Chondrocyte (in vitro differentiated cells): ENCODE data around the gene ARMS2. TPM values are rescaled to one million over a fixed set of nuclear protein-coding genes. Genes with fewer than 3 reads are reported as not detected.

Experiments
- DNase-seq: peaks from one replicate; pipeline ENCODE4 v3.0.0; 2021; ENCODE audit warnings: mixed read lengths, low spot score
- H3K27ac Mint-ChIP-seq: one replicate; pipeline ENCODE4 v1.8.0; 2021; ENCODE audit warnings: mild to moderate bottlenecking, moderate library complexity, mixed read lengths; ENCODE audit not compliant: unreplicated experiment
- H3K27me3 Mint-ChIP-seq: 2 replicates; pipeline ENCODE4 v1.8.0; 2021; ENCODE audit warnings: low read depth, mixed read lengths
- H3K36me3 Mint-ChIP-seq: 2 replicates; pipeline ENCODE4 v1.8.0; 2021; ENCODE audit warnings: low read depth, mixed read lengths
- H3K4me1 Mint-ChIP-seq: 2 replicates; pipeline ENCODE4 v1.8.0; 2021; ENCODE audit warnings: low read depth, mild to moderate bottlenecking, mixed read lengths
- H3K4me3 Mint-ChIP-seq: one replicate; pipeline ENCODE4 v1.8.0; 2021; ENCODE audit warnings: mild to moderate bottlenecking, moderate library complexity, mixed read lengths; ENCODE audit not compliant: unreplicated experiment
- H3K9me3 Mint-ChIP-seq: 2 replicates; pipeline ENCODE4 v1.8.0; 2021; ENCODE audit warnings: low read depth, mixed read lengths
- CTCF ChIP-seq: fragments of 200-600 bp; sonication (generic); IDR thresholded peaks from 2 replicates; pipeline ENCODE4 v1.5.0; 2021; ENCODE audit warnings: antibody characterized with exemption, mild to moderate bottlenecking, moderate library complexity
- total RNA-seq: library from RNA; stranded (reverse); gene quantifications from 3 replicates; pipeline ENCODE4 v1.2.1, GENCODE V29; 2021

ARMS2 gene
- total RNA-seq, 1 donor from 2014 or later = 0.62 TPM

- Mint-ChIP-seq H3K9me3 (peaks cover 8% of the 10 kb centered on the region), H3K36me3 (no peaks in the 10 kb centered on the region), H3K4me3 (no peak overlapping the region), H3K27me3 (no peaks in the 10 kb centered on the region), H3K27ac (peak overlapping the region; percentile 37), H3K4me1 (peaks cover 44% of the 10 kb centered on the region)
- DNase-seq = no peak
- TF ChIP-seq CTCF = no peak
These were observed 9.0 kb upstream of the ARMS2 start for GRCh38 chr10:122445469-122445868.

GRCh38 chr10:122445904-122446303 lies 8.5 kb upstream of the ARMS2 start:
- TF ChIP-seq CTCF = no peak
- H3K36me3 Mint-ChIP-seq = no peaks in the 10 kb centered on the region
- peak overlapping the region; percentile 80 for H3K27ac Mint-ChIP-seq
- no peak for DNase-seq
- H3K27me3 Mint-ChIP-seq = no peaks in the 10 kb centered on the region
- peaks cover 8% of the 10 kb centered on the region for H3K9me3 Mint-ChIP-seq
- no peak overlapping the region for H3K4me3 Mint-ChIP-seq
- peaks cover 48% of the 10 kb centered on the region for H3K4me1 Mint-ChIP-seq

- Mint-ChIP-seq H3K36me3 (no peaks in the 10 kb centered on the region), H3K27ac (peak overlapping the region; percentile 32), H3K4me1 (peaks cover 53% of the 10 kb centered on the region), H3K27me3 (no peaks in the 10 kb centered on the region), H3K9me3 (peaks cover 8% of the 10 kb centered on the region), H3K4me3 (no peak overlapping the region)
- no peak for DNase-seq
- no peak for TF ChIP-seq CTCF
These were observed 7.6 kb upstream of the ARMS2 start for GRCh38 chr10:122446668-122447423.

DNA sequence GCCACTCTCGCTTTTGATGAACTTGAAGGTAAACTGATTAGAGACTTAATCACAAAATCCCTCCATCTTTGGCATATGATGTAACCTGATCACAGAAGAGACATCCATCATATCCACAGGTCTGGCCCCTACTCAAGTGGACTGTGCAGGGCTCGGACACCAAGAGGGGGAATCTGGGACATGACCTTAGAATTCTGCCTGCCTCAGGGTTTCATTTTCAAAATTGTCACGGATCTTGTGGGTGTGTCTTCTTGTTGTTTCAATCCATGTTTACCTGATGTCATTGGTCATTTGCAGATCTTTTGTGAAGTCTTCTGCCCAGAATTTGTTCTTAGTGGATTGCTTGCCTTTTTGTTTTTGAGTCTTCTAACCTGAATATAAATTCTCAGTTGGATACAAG lies 5.9 kb upstream of the ARMS2 start:
- no peak for DNase-seq
- Mint-ChIP-seq H3K4me3 (no peak overlapping the region), H3K27me3 (no peaks in the 10 kb centered on the region), H3K27ac (no peak overlapping the region), H3K36me3 (no peaks in the 10 kb centered on the region), H3K4me1 (peaks cover 49% of the 10 kb centered on the region), H3K9me3 (peaks cover 8% of the 10 kb centered on the region)
- TF ChIP-seq CTCF = no peak

- no peaks in the 10 kb centered on the region for H3K36me3 Mint-ChIP-seq
- H3K9me3 Mint-ChIP-seq = peaks cover 8% of the 10 kb centered on the region
- no peak overlapping the region for H3K27ac Mint-ChIP-seq
- no peak for TF ChIP-seq CTCF
- peaks cover 52% of the 10 kb centered on the region for H3K4me1 Mint-ChIP-seq
- DNase-seq = no peak
- H3K4me3 Mint-ChIP-seq = no peak overlapping the region
- H3K27me3 Mint-ChIP-seq = no peaks in the 10 kb centered on the region
These were observed 5.3 kb upstream of the ARMS2 start for GRCh38 chr10:122449153-122449552.
